Lower leg skin (tissue), 3 donors: ENCODE measurements around the gene DNAL4.

Experiments used
- POLR2A ChIP-seq, 2 donors: fragments of 450-650 bp; IDR thresholded peaks; one replicate each; pipeline ENCODE4 v1.6.1; 2016 to 2017; ENCODE audit warnings: antibody characterized with exemption in 2 of 2, mild to moderate bottlenecking in 1 of 2, moderate library complexity in 1 of 2
- TF ChIP-seq, protein P1 (sequence below), 3 donors: fragments of 450-650 bp; IDR thresholded peaks; one replicate each; pipeline ENCODE4 v1.5.1; 2016; ENCODE audit warnings: antibody characterized with exemption in 3 of 3, mild to moderate bottlenecking in 3 of 3, moderate library complexity in 2 of 3

DNA sequence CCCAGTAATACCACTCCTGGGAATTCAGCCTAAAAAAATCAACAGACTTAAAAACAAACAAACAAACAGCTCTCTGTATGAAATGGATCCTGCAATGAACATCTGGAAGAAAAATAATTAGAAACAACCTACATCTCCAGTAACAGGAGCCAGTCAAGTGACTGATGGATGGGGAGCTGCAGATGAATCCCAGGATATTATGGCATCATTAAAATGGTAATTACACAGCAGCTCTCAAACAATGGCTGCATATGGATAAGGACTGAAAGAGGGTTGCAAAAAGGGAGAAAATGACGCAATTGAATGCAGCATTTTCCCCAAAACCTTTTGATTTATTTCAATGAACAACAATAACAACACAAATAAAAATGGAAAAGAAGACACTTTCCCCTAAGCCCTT, 45.7 kb upstream of the DNAL4 start:
- TF ChIP-seq, protein P1, sequence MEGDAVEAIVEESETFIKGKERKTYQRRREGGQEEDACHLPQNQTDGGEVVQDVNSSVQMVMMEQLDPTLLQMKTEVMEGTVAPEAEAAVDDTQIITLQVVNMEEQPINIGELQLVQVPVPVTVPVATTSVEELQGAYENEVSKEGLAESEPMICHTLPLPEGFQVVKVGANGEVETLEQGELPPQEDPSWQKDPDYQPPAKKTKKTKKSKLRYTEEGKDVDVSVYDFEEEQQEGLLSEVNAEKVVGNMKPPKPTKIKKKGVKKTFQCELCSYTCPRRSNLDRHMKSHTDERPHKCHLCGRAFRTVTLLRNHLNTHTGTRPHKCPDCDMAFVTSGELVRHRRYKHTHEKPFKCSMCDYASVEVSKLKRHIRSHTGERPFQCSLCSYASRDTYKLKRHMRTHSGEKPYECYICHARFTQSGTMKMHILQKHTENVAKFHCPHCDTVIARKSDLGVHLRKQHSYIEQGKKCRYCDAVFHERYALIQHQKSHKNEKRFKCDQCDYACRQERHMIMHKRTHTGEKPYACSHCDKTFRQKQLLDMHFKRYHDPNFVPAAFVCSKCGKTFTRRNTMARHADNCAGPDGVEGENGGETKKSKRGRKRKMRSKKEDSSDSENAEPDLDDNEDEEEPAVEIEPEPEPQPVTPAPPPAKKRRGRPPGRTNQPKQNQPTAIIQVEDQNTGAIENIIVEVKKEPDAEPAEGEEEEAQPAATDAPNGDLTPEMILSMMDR (IDR thresholded peaks at IDR 0.05), result no peak
- no peak for TF ChIP-seq POLR2A (IDR thresholded peaks at IDR 0.05)
